ENCODE data around the gene WDR18. TPM values are rescaled to one million over a fixed set of nuclear protein-coding genes. Genes with fewer than 3 reads are reported as not detected.

WDR18 gene
- total and polyA plus RNA-seq, 2 experiments from 2014 or later: 155 to 157 TPM

GRCh38 chr19:937259-937694 is 46.9 kb upstream of the WDR18 start:
- Histone ChIP-seq H3K36me3 (ENCODE audit: insufficient read depth) (no peaks in the 10 kb centered on the region), H3K27me3 (ENCODE audit: insufficient read depth) (no peaks in the 10 kb centered on the region), H3K4me3 (no peak overlapping the region), H3K4me1 (ENCODE audit: insufficient read depth) (peaks cover 10% of the 10 kb centered on the region; the same call in 1 of the 2 replicates), H4K20me1 (replicated peaks; ENCODE audit: insufficient read depth) (peaks cover 8% of the 10 kb centered on the region), H3K4me2 (no peak overlapping the region), H3K79me2 (replicated peaks; ENCODE audit: insufficient read depth) (peaks cover 87% of the 10 kb centered on the region), H3K9me2 (ENCODE audit: insufficient read depth) (no peaks in the 10 kb centered on the region), H3K27ac (ENCODE audit: low read depth) (no peak overlapping the region), H2AFZ (no peak overlapping the region), H3F3A (replicated peaks; ENCODE audit: low read depth) (0 out of 2 replicates have a peak, but pooled peaks cover 3% of the 10 kb centered on the region)
- ATAC-seq (no peak), DNase-seq (ENCODE audit: low spot score) (no peak)
- Mint-ChIP-seq H3K36me3 (ENCODE audit: low read depth) (peaks cover 29% of the 10 kb centered on the region), H3K9me3 (peaks cover 2% of the 10 kb centered on the region; the same call in 2 of the 3 replicates), H3K27ac (no peak overlapping the region; the same call in 1 of the 2 replicates), H3K4me1 (peaks cover 8% of the 10 kb centered on the region; the same call in 2 of the 3 replicates), H3K27me3 (ENCODE audit: insufficient read depth, low read depth, poor library complexity) (peaks cover 12% of the 10 kb centered on the region), H3K4me3 (no peak overlapping the region)
- TF ChIP-seq ETS1 (IDR thresholded peaks at IDR 0.05): no peak
- TF ChIP-seq NANOG (IDR thresholded peaks at IDR 0.05; ENCODE audit: borderline replicate concordance): no peak
- TF ChIP-seq POLR2AphosphoS5 (IDR thresholded peaks at IDR 0.05; ENCODE audit: low read depth): no peak
- no peak for TF ChIP-seq STAT1 (IDR thresholded peaks at IDR 0.05; ENCODE audit: unreplicated experiment)
- TF ChIP-seq JUNB (IDR thresholded peaks at IDR 0.05; ENCODE audit: unreplicated experiment): no peak

GRCh38 chr19:938233-938923 is 45.8 kb upstream of the WDR18 start:
- Histone ChIP-seq H4K20me1 (replicated peaks; ENCODE audit: insufficient read depth) (peaks cover 11% of the 10 kb centered on the region), H3K9me2 (ENCODE audit: insufficient read depth) (no peaks in the 10 kb centered on the region), H3K27me3 (ENCODE audit: insufficient read depth) (no peaks in the 10 kb centered on the region), H3F3A (replicated peaks; ENCODE audit: low read depth) (0 out of 2 replicates have a peak, but pooled peaks cover 3% of the 10 kb centered on the region), H2AFZ (no peak overlapping the region), H3K79me2 (replicated peaks; ENCODE audit: insufficient read depth) (peaks cover 82% of the 10 kb centered on the region), H3K4me3 (no peak overlapping the region), H3K36me3 (ENCODE audit: insufficient read depth) (no peaks in the 10 kb centered on the region), H3K4me2 (no peak overlapping the region), H3K4me1 (ENCODE audit: insufficient read depth) (0 out of 2 replicates have a peak, but pooled peaks cover 4% of the 10 kb centered on the region), H3K27ac (ENCODE audit: low read depth) (peak overlapping the region; percentile 59; the same call in 1 of the 2 replicates)
- Mint-ChIP-seq H3K4me1 (peaks cover 4% of the 10 kb centered on the region; the same call in 2 of the 3 replicates), H3K27ac (peak overlapping the region; percentile 30; the same call in 1 of the 2 replicates), H3K27me3 (ENCODE audit: insufficient read depth, low read depth, poor library complexity) (peaks cover 14% of the 10 kb centered on the region), H3K9me3 (peaks cover 2% of the 10 kb centered on the region; the same call in 2 of the 3 replicates), H3K4me3 (no peak overlapping the region), H3K36me3 (ENCODE audit: low read depth) (peaks cover 39% of the 10 kb centered on the region)
- TF ChIP-seq NANOG (IDR thresholded peaks at IDR 0.05; ENCODE audit: borderline replicate concordance) (no peak), STAT1 (IDR thresholded peaks at IDR 0.05; ENCODE audit: unreplicated experiment) (no peak), ZNF114 (CRISPR knock-in tag; IDR thresholded peaks at IDR 0.05) (no peak), CREB1 (CRISPR knock-in tag; IDR thresholded peaks at IDR 0.05; ENCODE audit: low read depth) (no peak)
- ATAC-seq: no peak
- DNase-seq (ENCODE audit: low spot score): no peak

DNA sequence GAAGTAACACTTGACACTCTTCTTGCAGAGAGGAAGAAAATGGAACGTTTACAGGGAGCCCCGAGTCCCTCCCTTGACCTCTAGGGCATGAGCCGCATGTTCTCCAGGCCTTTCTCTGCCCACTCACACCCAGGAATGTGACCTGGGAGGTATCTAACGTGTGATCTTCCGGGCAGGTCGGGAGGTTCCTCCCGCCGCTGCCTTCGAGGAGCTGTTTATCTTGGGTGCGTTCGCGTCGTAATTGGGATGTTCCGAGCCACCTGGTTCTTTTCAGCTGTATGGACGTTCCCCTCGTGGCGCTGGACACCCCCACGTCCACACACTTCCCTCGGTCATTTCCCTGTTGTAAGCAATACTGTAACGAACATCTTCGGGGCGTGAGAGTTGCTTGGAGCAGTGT is 44.7 kb upstream of the WDR18 start:
- Histone ChIP-seq H3K4me3 (no peak overlapping the region), H3K4me1 (ENCODE audit: insufficient read depth) (no peaks in the 10 kb centered on the region), H3K79me2 (replicated peaks; ENCODE audit: insufficient read depth) (peaks cover 72% of the 10 kb centered on the region), H3K27me3 (ENCODE audit: insufficient read depth) (no peaks in the 10 kb centered on the region), H2AFZ (no peak overlapping the region), H3K36me3 (ENCODE audit: insufficient read depth) (no peaks in the 10 kb centered on the region), H3K4me2 (no peak overlapping the region), H4K20me1 (replicated peaks; ENCODE audit: insufficient read depth) (peaks cover 4% of the 10 kb centered on the region), H3F3A (replicated peaks; ENCODE audit: low read depth) (0 out of 2 replicates have a peak, but pooled peaks cover 3% of the 10 kb centered on the region), H3K9me2 (ENCODE audit: insufficient read depth) (no peaks in the 10 kb centered on the region), H3K27ac (ENCODE audit: low read depth) (no peak overlapping the region)
- peaks cover 2% of the 10 kb centered on the region; the same call in 2 of the 3 replicates for H3K9me3 Mint-ChIP-seq
- H3K4me3 Mint-ChIP-seq: no peak overlapping the region
- H3K27ac Mint-ChIP-seq: 0 out of 2 replicates have a peak overlapping the region, but pooled peaks have one; percentile 43
- H3K27me3 Mint-ChIP-seq (ENCODE audit: insufficient read depth, low read depth, poor library complexity): peaks cover 16% of the 10 kb centered on the region
- no peak for DNase-seq (ENCODE audit: low spot score)
- no peak for ATAC-seq
- peaks cover 44% of the 10 kb centered on the region for H3K36me3 Mint-ChIP-seq (ENCODE audit: low read depth)
- H3K4me1 Mint-ChIP-seq: no peaks in the 10 kb centered on the region; the same call in 2 of the 3 replicates
- TF ChIP-seq JUNB (IDR thresholded peaks at IDR 0.05; ENCODE audit: unreplicated experiment): no peak
- TF ChIP-seq, protein P1, sequence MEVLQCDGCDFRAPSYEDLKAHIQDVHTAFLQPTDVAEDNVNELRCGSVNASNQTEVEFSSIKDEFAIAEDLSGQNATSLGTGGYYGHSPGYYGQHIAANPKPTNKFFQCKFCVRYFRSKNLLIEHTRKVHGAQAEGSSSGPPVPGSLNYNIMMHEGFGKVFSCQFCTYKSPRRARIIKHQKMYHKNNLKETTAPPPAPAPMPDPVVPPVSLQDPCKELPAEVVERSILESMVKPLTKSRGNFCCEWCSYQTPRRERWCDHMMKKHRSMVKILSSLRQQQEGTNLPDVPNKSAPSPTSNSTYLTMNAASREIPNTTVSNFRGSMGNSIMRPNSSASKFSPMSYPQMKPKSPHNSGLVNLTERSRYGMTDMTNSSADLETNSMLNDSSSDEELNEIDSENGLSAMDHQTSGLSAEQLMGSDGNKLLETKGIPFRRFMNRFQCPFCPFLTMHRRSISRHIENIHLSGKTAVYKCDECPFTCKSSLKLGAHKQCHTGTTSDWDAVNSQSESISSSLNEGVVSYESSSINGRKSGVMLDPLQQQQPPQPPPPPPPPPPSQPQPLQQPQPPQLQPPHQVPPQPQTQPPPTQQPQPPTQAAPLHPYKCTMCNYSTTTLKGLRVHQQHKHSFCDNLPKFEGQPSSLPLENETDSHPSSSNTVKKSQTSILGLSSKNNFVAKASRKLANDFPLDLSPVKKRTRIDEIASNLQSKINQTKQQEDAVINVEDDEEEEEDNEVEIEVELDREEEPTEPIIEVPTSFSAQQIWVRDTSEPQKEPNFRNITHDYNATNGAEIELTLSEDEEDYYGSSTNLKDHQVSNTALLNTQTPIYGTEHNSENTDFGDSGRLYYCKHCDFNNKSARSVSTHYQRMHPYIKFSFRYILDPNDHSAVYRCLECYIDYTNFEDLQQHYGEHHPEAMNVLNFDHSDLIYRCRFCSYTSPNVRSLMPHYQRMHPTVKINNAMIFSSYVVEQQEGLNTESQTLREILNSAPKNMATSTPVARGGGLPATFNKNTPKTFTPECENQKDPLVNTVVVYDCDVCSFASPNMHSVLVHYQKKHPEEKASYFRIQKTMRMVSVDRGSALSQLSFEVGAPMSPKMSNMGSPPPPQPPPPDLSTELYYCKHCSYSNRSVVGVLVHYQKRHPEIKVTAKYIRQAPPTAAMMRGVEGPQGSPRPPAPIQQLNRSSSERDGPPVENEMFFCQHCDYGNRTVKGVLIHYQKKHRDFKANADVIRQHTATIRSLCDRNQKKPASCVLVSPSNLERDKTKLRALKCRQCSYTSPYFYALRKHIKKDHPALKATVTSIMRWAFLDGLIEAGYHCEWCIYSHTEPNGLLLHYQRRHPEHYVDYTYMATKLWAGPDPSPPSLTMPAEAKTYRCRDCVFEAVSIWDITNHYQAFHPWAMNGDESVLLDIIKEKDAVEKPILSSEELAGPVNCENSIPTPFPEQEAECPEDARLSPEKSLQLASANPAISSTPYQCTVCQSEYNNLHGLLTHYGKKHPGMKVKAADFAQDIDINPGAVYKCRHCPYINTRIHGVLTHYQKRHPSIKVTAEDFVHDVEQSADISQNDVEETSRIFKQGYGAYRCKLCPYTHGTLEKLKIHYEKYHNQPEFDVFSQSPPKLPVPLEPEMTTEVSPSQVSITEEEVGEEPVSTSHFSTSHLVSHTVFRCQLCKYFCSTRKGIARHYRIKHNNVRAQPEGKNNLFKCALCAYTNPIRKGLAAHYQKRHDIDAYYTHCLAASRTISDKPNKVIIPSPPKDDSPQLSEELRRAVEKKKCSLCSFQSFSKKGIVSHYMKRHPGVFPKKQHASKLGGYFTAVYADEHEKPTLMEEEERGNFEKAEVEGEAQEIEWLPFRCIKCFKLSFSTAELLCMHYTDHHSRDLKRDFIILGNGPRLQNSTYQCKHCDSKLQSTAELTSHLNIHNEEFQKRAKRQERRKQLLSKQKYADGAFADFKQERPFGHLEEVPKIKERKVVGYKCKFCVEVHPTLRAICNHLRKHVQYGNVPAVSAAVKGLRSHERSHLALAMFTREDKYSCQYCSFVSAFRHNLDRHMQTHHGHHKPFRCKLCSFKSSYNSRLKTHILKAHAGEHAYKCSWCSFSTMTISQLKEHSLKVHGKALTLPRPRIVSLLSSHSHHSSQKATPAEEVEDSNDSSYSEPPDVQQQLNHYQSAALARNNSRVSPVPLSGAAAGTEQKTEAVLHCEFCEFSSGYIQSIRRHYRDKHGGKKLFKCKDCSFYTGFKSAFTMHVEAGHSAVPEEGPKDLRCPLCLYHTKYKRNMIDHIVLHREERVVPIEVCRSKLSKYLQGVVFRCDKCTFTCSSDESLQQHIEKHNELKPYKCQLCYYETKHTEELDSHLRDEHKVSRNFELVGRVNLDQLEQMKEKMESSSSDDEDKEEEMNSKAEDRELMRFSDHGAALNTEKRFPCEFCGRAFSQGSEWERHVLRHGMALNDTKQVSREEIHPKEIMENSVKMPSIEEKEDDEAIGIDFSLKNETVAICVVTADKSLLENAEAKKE (CRISPR knock-in tag; IDR thresholded peaks at IDR 0.05): no peak
